HCT116 (cell line): Measurements from ENCODE around the gene MYADML2. TPM values are rescaled to one million over a fixed set of nuclear protein-coding genes. Genes with fewer than 3 reads are reported as not detected.

Experiments
- ATAC-seq: fragments of 200-7000 bp; cut with Tn5 transposase; 2 replicates; pipeline ENCODE4 v1.9.1; 2020; ENCODE audit warnings: mild to moderate bottlenecking, moderate library complexity
- BruUV-seq: library from RNA; stranded (reverse); fragments of 400-500 nt; replicated peaks from 2 replicates; lab custom pipeline; 2021; lab: Mats Ljungman, UMichigan
- CTCF ChIA-PET: fragments of 300-600 bp; sonication (Branson Sonifier 250); formaldehyde crosslinking; loops from one replicate; lab custom pipeline; 2021; ENCODE audit warnings: antibody characterized with exemption; lab: Charles Lee
- POLR2A ChIA-PET: fragments of 300-600, 350-600 bp; sonication (Branson Sonifier 250); formaldehyde crosslinking; loops from one replicate; lab custom pipeline; 2021; ENCODE audit warnings: antibody characterized with exemption; lab: Charles Lee
- RAD21 ChIA-PET, 2 experiments: fragments of 300-600 bp; sonication (Branson Sonifier 250); formaldehyde crosslinking; loops; one replicate each; lab custom pipeline; 2023; ENCODE audit warnings: low total read pairs in 2 of 2; ENCODE audit not compliant: uncharacterized antibody in 2 of 2, unreplicated experiment in 2 of 2, low non-redundant PET in 1 of 2; lab: Charles Lee
- DNase-seq: peaks from one replicate; pipeline ENCODE4 v3.0.0-alpha.2; 2010; ENCODE audit warnings: low read depth, low spot score
- H2AFZ ChIP-seq: fragments of 200-600 bp; shearing (Covaris generic), sonication (generic); 2 replicates; pipeline ENCODE4 v1.6.1; 2017; ENCODE audit warnings: low read depth, mixed run types, mixed read lengths, antibody characterized with exemption, low read length; ENCODE audit not compliant: poor library complexity, severe bottlenecking
- H3K27ac ChIP-seq: 2 replicates; pipeline ENCODE4 v1.5.1; 2012; ENCODE audit warnings: low read depth, low read length
- H3K27me3 ChIP-seq: fragments of 200-600 bp; sonication (generic); 2 replicates; pipeline ENCODE4 v1.6.1; 2016; ENCODE audit warnings: mixed run types, low read length, mixed read lengths; ENCODE audit not compliant: insufficient read depth
- H3K36me3 ChIP-seq, 2 experiments: fragments of 200-500 bp in 1 of 2; fragments of 200-600 bp in 1 of 2; sonication (Bioruptor generic) in 1 of 2; sonication (generic) in 1 of 2; 2 replicates each; pipeline versions ENCODE4 v1.5.1 to v1.6.1; 2014 to 2016; ENCODE audit warnings: low read length in 2 of 2, inconsistent platforms in 1 of 2, mixed read lengths in 1 of 2, mixed run types in 1 of 2; ENCODE audit not compliant: insufficient read depth in 2 of 2, control insufficient read depth in 1 of 2
- H3K4me1 ChIP-seq, 2 experiments: fragments of 200-600 bp in 1 of 2; sonication (generic) in 1 of 2; 2 replicates each; pipeline versions ENCODE4 v1.5.1 to v1.6.1; 2012 to 2017; ENCODE audit warnings: low read length in 2 of 2, inconsistent platforms in 1 of 2, mild to moderate bottlenecking in 1 of 2, mixed read lengths in 1 of 2, mixed run types in 1 of 2, moderate library complexity in 1 of 2; ENCODE audit not compliant: insufficient read depth in 2 of 2, control insufficient read depth in 1 of 2
- H3K4me2 ChIP-seq: fragments of 200-600 bp; sonication (generic); 2 replicates; pipeline ENCODE4 v1.6.1; 2017; ENCODE audit warnings: mixed run types, low read length, mixed read lengths
- H3K4me3 ChIP-seq, 2 experiments: fragments of 200-600 bp in 1 of 2; sonication (generic) in 1 of 2; replicated peaks in 1 of 2; 2 replicates each; pipeline ENCODE4 v1.5.1; 2011 to 2016; ENCODE audit warnings: low read length in 2 of 2, control low read depth in 1 of 2, low read depth in 1 of 2, mild to moderate bottlenecking in 1 of 2, mixed read lengths in 1 of 2, mixed run types in 1 of 2
- H3K79me2 ChIP-seq: fragments of 200-600 bp; sonication (generic); 2 replicates; pipeline ENCODE4 v1.6.1; 2017; ENCODE audit warnings: mild to moderate bottlenecking, mixed run types, low read length, moderate library complexity, mixed read lengths; ENCODE audit not compliant: insufficient read depth
- H3K9ac ChIP-seq: fragments of 200-600 bp; sonication (generic); 2 replicates; pipeline ENCODE4 v1.6.1; 2016; ENCODE audit warnings: low read length, mixed read lengths
- H3K9me2 ChIP-seq: fragments of 200-600 bp; sonication (generic), shearing (Covaris generic); 2 replicates; pipeline ENCODE4 v1.6.1; 2017; ENCODE audit warnings: mixed run types, mild to moderate bottlenecking, moderate library complexity; ENCODE audit not compliant: insufficient read depth
- H3K9me3 ChIP-seq, 2 experiments: fragments of 200-500 bp in 1 of 2; fragments of 200-600 bp in 1 of 2; sonication (Bioruptor generic) in 1 of 2; sonication (generic) in 1 of 2; 2 replicates each; pipeline ENCODE4 v1.6.1; 2014 to 2017; ENCODE audit warnings: low read length in 2 of 2, mixed read lengths in 2 of 2, inconsistent platforms in 1 of 2, low read depth in 1 of 2, mild to moderate bottlenecking in 1 of 2, mixed run types in 1 of 2, moderate library complexity in 1 of 2; ENCODE audit not compliant: control insufficient read depth in 1 of 2, insufficient read depth in 1 of 2
- H4K20me1 ChIP-seq: fragments of 200-600 bp; sonication (generic), shearing (Covaris generic); 2 replicates; pipeline ENCODE4 v1.6.1; 2017; ENCODE audit warnings: mixed run types, mild to moderate bottlenecking, moderate library complexity; ENCODE audit not compliant: insufficient read depth
- CBX3 ChIP-seq: IDR thresholded peaks from 2 replicates; pipeline ENCODE4 v1.6.1; 2012; ENCODE audit warnings: low read depth
- CEBPB ChIP-seq: IDR thresholded peaks from 2 replicates; pipeline ENCODE4 v1.6.1; 2012; ENCODE audit warnings: low read depth
- ELF1 ChIP-seq: IDR thresholded peaks from 2 replicates; pipeline ENCODE4 v1.6.1; 2012; ENCODE audit warnings: low read depth, borderline replicate concordance
- EZH2 ChIP-seq: fragments of 200-600 bp; sonication (generic); IDR thresholded peaks from 2 replicates; pipeline ENCODE4 v1.6.1; 2017; ENCODE audit warnings: antibody characterized with exemption, mixed run types
- EZH2phosphoT487 ChIP-seq: fragments of 200-600 bp; IDR thresholded peaks from 2 replicates; pipeline ENCODE4 v1.6.1; 2018; ENCODE audit warnings: antibody characterized with exemption, borderline replicate concordance
- POLR2A ChIP-seq: IDR thresholded peaks from 2 replicates; pipeline ENCODE4 v1.7.0; 2011; ENCODE audit warnings: borderline replicate concordance; ENCODE audit not compliant: insufficient read depth, insufficient read length; ENCODE audit errors: extremely low read depth
- POLR2AphosphoS5 ChIP-seq: IDR thresholded peaks from 2 replicates; pipeline ENCODE4 v1.6.1; 2011; ENCODE audit warnings: mild to moderate bottlenecking, low read depth, low read length, moderate library complexity
- RAD21 ChIP-seq: IDR thresholded peaks from 2 replicates; pipeline ENCODE4 v1.6.1; 2012; ENCODE audit warnings: low read depth, mild to moderate bottlenecking
- SIN3A ChIP-seq: IDR thresholded peaks from 2 replicates; pipeline ENCODE4 v1.6.1; 2012; ENCODE audit warnings: low read depth
- SRF ChIP-seq: IDR thresholded peaks from 2 replicates; pipeline ENCODE4 v1.6.1; 2012; ENCODE audit warnings: low read depth
- TCF7L2 ChIP-seq: IDR thresholded peaks from 2 replicates; pipeline ENCODE4 v1.7.0; 2011; ENCODE audit warnings: borderline replicate concordance, inconsistent platforms; ENCODE audit not compliant: insufficient read depth, insufficient read length; ENCODE audit errors: extremely low read depth
- ZFX ChIP-seq: fragments of 450-650 bp; IDR thresholded peaks from 2 replicates; pipeline ENCODE4 v1.6.1; 2017
- ZNF274 ChIP-seq: fragments of 200-500 bp; sonication (Bioruptor generic); IDR thresholded peaks from 2 replicates; pipeline ENCODE4 v1.6.1; 2014; ENCODE audit warnings: mild to moderate bottlenecking, low read depth, low read length, inconsistent platforms
- intact Hi-C: fragments of 100-400 bp; cut with micrococcal nuclease; formaldehyde crosslinking; loops from 2 replicates; pipeline ENCODE4 v1.10.0; 2022
- total RNA-seq: library from RNA; stranded (reverse); gene quantifications from one replicate; pipeline ENCODE4 v1.2.1, GENCODE V29; 2021; ENCODE audit not compliant: unreplicated experiment
- TF ChIP-seq, protein P1 (sequence below): IDR thresholded peaks from 2 replicates; pipeline ENCODE4 v1.6.1; 2012
- TF ChIP-seq, protein P2 (sequence below): IDR thresholded peaks from 2 replicates; pipeline ENCODE4 v1.6.1; 2012; ENCODE audit warnings: low read depth
- TF ChIP-seq, protein P3 (sequence below): IDR thresholded peaks from 2 replicates; pipeline ENCODE4 v1.6.1; 2012

Gene MYADML2
- total RNA-seq, 1 experiment from 2014 or later = not detected

DNA sequence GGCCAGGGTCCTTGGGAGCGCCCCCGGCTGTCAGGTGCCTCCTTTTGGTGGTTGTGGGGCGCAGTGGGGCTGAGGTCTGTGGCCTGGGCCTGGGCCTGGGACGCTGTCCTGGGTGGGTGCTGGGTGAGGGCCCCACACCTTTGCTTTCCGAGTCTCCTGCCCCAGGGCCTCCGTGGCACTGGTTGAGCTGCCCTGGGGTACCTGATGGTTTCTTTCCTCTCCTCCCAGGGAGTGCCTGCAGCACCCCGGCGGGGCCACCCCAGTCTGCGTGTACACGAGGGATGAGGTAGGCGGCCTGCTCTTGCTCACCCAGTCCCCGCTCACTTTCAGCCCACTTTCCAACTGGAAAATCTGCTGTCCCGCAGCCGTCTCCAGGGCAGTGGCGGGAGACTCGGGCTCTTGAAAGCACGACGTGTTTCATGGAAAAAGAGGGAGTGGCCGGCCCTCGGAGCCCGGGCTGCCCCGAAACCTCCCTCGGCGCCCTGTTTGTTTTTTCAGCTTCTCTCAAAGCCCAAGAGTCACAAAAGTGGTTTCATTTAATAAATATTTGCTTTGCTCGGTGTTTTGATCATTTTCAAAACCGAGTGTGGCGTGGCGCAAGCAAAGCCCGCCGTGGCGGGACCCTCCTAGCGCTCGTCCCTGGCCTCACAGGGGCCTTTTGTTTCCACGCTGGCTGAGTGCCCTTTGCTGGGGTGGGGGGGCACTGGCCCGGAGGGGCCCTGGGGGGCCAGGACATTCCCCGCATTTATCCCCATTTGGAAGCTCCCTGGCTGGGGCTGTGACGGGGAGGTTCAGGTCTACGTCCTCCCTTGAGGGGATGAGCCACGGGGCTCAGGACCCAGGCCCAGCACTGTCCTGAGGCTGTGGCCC lies 47.8 kb upstream of the MYADML2 start:
- ATAC-seq (no peak), DNase-seq (no peak)
- Histone ChIP-seq H3K36me3 (no peaks in the 10 kb centered on the region; a peak in 1 of 4 replicates), H3K9me3 (no peaks in the 10 kb centered on the region), H3K9me2 (no peaks in the 10 kb centered on the region), H3K4me2 (no peak overlapping the region), H2AFZ (no peak overlapping the region), H3K4me1 (peaks cover 11 to 13% of the 10 kb centered on the region in 2 experiments; a peak in 3 of 4 replicates), H3K27me3 (no peaks in the 10 kb centered on the region), H3K9ac (no peak overlapping the region), H4K20me1 (no peaks in the 10 kb centered on the region), H3K4me3 (no peak overlapping the region), H3K79me2 (no peaks in the 10 kb centered on the region), H3K27ac (no peak overlapping the region)
- TF ChIP-seq CBX3 = no peak
- TF ChIP-seq, protein P1, sequence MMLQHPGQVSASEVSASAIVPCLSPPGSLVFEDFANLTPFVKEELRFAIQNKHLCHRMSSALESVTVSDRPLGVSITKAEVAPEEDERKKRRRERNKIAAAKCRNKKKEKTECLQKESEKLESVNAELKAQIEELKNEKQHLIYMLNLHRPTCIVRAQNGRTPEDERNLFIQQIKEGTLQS = no peak
- TF ChIP-seq ELF1 = no peak
- TF ChIP-seq ZNF274 = no peak
- TF ChIP-seq, protein P2, sequence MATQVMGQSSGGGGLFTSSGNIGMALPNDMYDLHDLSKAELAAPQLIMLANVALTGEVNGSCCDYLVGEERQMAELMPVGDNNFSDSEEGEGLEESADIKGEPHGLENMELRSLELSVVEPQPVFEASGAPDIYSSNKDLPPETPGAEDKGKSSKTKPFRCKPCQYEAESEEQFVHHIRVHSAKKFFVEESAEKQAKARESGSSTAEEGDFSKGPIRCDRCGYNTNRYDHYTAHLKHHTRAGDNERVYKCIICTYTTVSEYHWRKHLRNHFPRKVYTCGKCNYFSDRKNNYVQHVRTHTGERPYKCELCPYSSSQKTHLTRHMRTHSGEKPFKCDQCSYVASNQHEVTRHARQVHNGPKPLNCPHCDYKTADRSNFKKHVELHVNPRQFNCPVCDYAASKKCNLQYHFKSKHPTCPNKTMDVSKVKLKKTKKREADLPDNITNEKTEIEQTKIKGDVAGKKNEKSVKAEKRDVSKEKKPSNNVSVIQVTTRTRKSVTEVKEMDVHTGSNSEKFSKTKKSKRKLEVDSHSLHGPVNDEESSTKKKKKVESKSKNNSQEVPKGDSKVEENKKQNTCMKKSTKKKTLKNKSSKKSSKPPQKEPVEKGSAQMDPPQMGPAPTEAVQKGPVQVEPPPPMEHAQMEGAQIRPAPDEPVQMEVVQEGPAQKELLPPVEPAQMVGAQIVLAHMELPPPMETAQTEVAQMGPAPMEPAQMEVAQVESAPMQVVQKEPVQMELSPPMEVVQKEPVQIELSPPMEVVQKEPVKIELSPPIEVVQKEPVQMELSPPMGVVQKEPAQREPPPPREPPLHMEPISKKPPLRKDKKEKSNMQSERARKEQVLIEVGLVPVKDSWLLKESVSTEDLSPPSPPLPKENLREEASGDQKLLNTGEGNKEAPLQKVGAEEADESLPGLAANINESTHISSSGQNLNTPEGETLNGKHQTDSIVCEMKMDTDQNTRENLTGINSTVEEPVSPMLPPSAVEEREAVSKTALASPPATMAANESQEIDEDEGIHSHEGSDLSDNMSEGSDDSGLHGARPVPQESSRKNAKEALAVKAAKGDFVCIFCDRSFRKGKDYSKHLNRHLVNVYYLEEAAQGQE = no peak
- TF ChIP-seq CEBPB = no peak
- no peak for TF ChIP-seq EZH2
- no peak for TF ChIP-seq ZFX
- no peak for TF ChIP-seq POLR2AphosphoS5
- no peak for TF ChIP-seq SIN3A
- TF ChIP-seq SRF = no peak
- TF ChIP-seq, protein P3, sequence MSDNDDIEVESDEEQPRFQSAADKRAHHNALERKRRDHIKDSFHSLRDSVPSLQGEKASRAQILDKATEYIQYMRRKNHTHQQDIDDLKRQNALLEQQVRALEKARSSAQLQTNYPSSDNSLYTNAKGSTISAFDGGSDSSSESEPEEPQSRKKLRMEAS = no peak
- TF ChIP-seq TCF7L2 = no peak
- no peak for TF ChIP-seq POLR2A
- no peak for TF ChIP-seq RAD21
- TF ChIP-seq EZH2phosphoT487 = no peak
- no TSS peak for BruUV-seq
- POLR2A ChIA-PET = no interaction called here
- RAD21 ChIA-PET = no interaction called here
- CTCF ChIA-PET = no interaction called here
- intact Hi-C loops = no loop called here
